Stimulated activated naive CD4-positive, alpha-beta T cell (primary cell): Measurements from ENCODE around the gene TSHZ2.
A peak's percentile ranks its signal among the peaks of the same experiment; 100 is the strongest.

Source experiments
- DNase-seq, 6 experiments: peaks; one replicate each; lab custom pipeline; 2025; lab: John Stamatoyannopoulos, UW

The TSHZ2 gene

GRCh38 chr20:53027089-53027488 is 54.9 kb downstream of the TSHZ2 start:
- DNase-seq: no peak

GRCh38 chr20:53028337-53029007 is 56.3 kb downstream of the TSHZ2 start:
- no peak for DNase-seq

GRCh38 chr20:53030061-53030460 is 57.9 kb downstream of the TSHZ2 start:
- DNase-seq: peak in 3 of 6 experiments; percentile 14 to 35 (median 23)

GRCh38 chr20:53032046-53032445 is 59.9 kb downstream of the TSHZ2 start:
- no peak for DNase-seq

GRCh38 chr20:53032478-53032932 is 60.3 kb downstream of the TSHZ2 start:
- no peak for DNase-seq

GRCh38 chr20:53033176-53033575 is 61.0 kb downstream of the TSHZ2 start:
- no peak for DNase-seq

- DNase-seq: peak in 2 of 6 experiments; percentile 2 to 10
Measured at GRCh38 chr20:53034899-53035298, 62.7 kb downstream of the TSHZ2 start.

GRCh38 chr20:53036992-53037391 is 64.8 kb downstream of the TSHZ2 start:
- no peak for DNase-seq

- no peak for DNase-seq
Measured at GRCh38 chr20:53037621-53038020, 65.5 kb downstream of the TSHZ2 start.

- DNase-seq: no peak
Measured at GRCh38 chr20:53038299-53038698, 66.1 kb downstream of the TSHZ2 start.

GRCh38 chr20:53040693-53041589 is 68.8 kb downstream of the TSHZ2 start:
- DNase-seq: no peak

- DNase-seq: no peak
Measured at GRCh38 chr20:53042521-53042920, 70.4 kb downstream of the TSHZ2 start.

- DNase-seq: no peak
Measured at GRCh38 chr20:53044296-53044695, 72.1 kb downstream of the TSHZ2 start.

GRCh38 chr20:53045941-53046340 is 73.8 kb downstream of the TSHZ2 start:
- DNase-seq: no peak

GRCh38 chr20:53047203-53047602 is 75.0 kb downstream of the TSHZ2 start:
- DNase-seq: no peak

GRCh38 chr20:53048387-53048786 is 76.2 kb downstream of the TSHZ2 start:
- no peak for DNase-seq

GRCh38 chr20:53050338-53050737 is 78.2 kb downstream of the TSHZ2 start:
- no peak for DNase-seq

GRCh38 chr20:53052380-53052779 is 80.2 kb downstream of the TSHZ2 start:
- DNase-seq: no peak

- no peak for DNase-seq
Measured at GRCh38 chr20:53053595-53053994, 81.4 kb downstream of the TSHZ2 start.

GRCh38 chr20:53055367-53056067 is 83.4 kb downstream of the TSHZ2 start:
- DNase-seq: no peak

- DNase-seq: no peak
Measured at GRCh38 chr20:53057579-53057978, 85.4 kb downstream of the TSHZ2 start.

GRCh38 chr20:53059848-53060247 is 87.7 kb downstream of the TSHZ2 start:
- DNase-seq: no peak
